Measurements from ENCODE around the gene DIS3L2. TPM values are rescaled to one million over a fixed set of nuclear protein-coding genes. Genes with fewer than 3 reads are reported as not detected.
"Not testable (repeated sequence)": the region's sequence is repeated elsewhere in the genome, so short reads cannot be mapped to it uniquely, and the experiment has no call there.

DIS3L2 gene
- total RNA-seq, 2 donors from 2014 or later: 39.5 to 42.4 TPM

- Mint-ChIP-seq H3K4me1 (no peaks in the 10 kb centered on the region), H3K27me3 (ENCODE audit: insufficient read depth) (no peaks in the 10 kb centered on the region), H3K27ac (no peak overlapping the region), H3K36me3 (ENCODE audit: low read depth) (no peaks in the 10 kb centered on the region), H3K9me3 (no peaks in the 10 kb centered on the region), H3K4me3 (no peak overlapping the region)
- H3K9ac ChIP-seq (ENCODE audit: extremely low read depth, low read length, poor library complexity, severe bottlenecking): no peak overlapping the region
- 82 to 87% methylated on average over 4 of the region's 10 CpGs for WGBS, 2 experiments (ENCODE audit: insufficient coverage in 1 of 2, insufficient read length in 1 of 2)
- no peaks in the 10 kb centered on the region for H3K36me3 ChIP-seq (ENCODE audit: control insufficient read depth, insufficient read depth, low read length)
- TF ChIP-seq CTCF (conservative IDR thresholded peaks at IDR 0.05): no peak
- no peaks in the 10 kb centered on the region for H3K27me3 ChIP-seq (ENCODE audit: control insufficient read depth, insufficient read depth, low read length, poor library complexity, severe bottlenecking)
- no peak overlapping the region for H3K27ac ChIP-seq (ENCODE audit: low read depth, low read length)
- no peaks in the 10 kb centered on the region for H3K9me3 ChIP-seq (ENCODE audit: control insufficient read depth, low read length)
- no peak overlapping the region for H3K4me3 ChIP-seq (ENCODE audit: low read length)
- H3K4me1 ChIP-seq (ENCODE audit: control insufficient read depth, insufficient read depth, low read length): no peaks in the 10 kb centered on the region
- no peak for DNase-seq
Measured at GRCh38 chr2:232332940-232333259, 371.4 kb downstream of the DIS3L2 start.

GRCh38 chr2:232333361-232334135 lies 372.0 kb downstream of the DIS3L2 start:
- Histone ChIP-seq H3K4me1 (ENCODE audit: control insufficient read depth, insufficient read depth, low read length) (no peaks in the 10 kb centered on the region), H3K27me3 (ENCODE audit: control insufficient read depth, insufficient read depth, low read length, poor library complexity, severe bottlenecking) (no peaks in the 10 kb centered on the region), H3K4me3 (ENCODE audit: low read length) (no peak overlapping the region), H3K9ac (ENCODE audit: extremely low read depth, low read length, poor library complexity, severe bottlenecking) (no peak overlapping the region), H3K9me3 (ENCODE audit: control insufficient read depth, low read length) (no peaks in the 10 kb centered on the region), H3K27ac (ENCODE audit: low read depth, low read length) (no peak overlapping the region), H3K36me3 (ENCODE audit: control insufficient read depth, insufficient read depth, low read length) (no peaks in the 10 kb centered on the region)
- H3K36me3 Mint-ChIP-seq (ENCODE audit: low read depth): no peaks in the 10 kb centered on the region
- 93 to 94% methylated on average over 21 to 28 of the region's 28 CpGs for WGBS, 2 experiments (ENCODE audit: insufficient coverage in 1 of 2, insufficient read length in 1 of 2)
- peak; percentile 86 for DNase-seq
- no peak overlapping the region for H3K27ac Mint-ChIP-seq
- no peaks in the 10 kb centered on the region for H3K4me1 Mint-ChIP-seq
- no peaks in the 10 kb centered on the region for H3K9me3 Mint-ChIP-seq
- no peaks in the 10 kb centered on the region for H3K27me3 Mint-ChIP-seq (ENCODE audit: insufficient read depth)
- TF ChIP-seq CTCF (conservative IDR thresholded peaks at IDR 0.05): peak; percentile 78
- no peak overlapping the region for H3K4me3 Mint-ChIP-seq

GRCh38 chr2:232334136-232334884 lies 372.8 kb downstream of the DIS3L2 start:
- DNase-seq; H3K9me3 Mint-ChIP-seq; H3K9ac ChIP-seq (ENCODE audit: extremely low read depth, low read length, poor library complexity, severe bottlenecking); H3K27me3 ChIP-seq (ENCODE audit: control insufficient read depth, insufficient read depth, low read length, poor library complexity, severe bottlenecking); H3K27me3 Mint-ChIP-seq (ENCODE audit: insufficient read depth); H3K36me3 Mint-ChIP-seq (ENCODE audit: low read depth); H3K4me3 Mint-ChIP-seq; H3K4me1 ChIP-seq (ENCODE audit: control insufficient read depth, insufficient read depth, low read length); H3K9me3 ChIP-seq (ENCODE audit: control insufficient read depth, low read length); H3K27ac ChIP-seq (ENCODE audit: low read depth, low read length); H3K4me1 Mint-ChIP-seq; H3K27ac Mint-ChIP-seq; H3K4me3 ChIP-seq (ENCODE audit: low read length); H3K36me3 ChIP-seq (ENCODE audit: control insufficient read depth, insufficient read depth, low read length): not testable (repeated sequence)
- 92 to 96% methylated on average over 5 to 27 of the region's 33 CpGs for WGBS, 2 experiments (ENCODE audit: insufficient coverage in 1 of 2, insufficient read length in 1 of 2)

GRCh38 chr2:232334885-232335205 lies 373.3 kb downstream of the DIS3L2 start:
- H3K36me3 ChIP-seq (ENCODE audit: control insufficient read depth, insufficient read depth, low read length); H3K4me3 Mint-ChIP-seq; H3K4me3 ChIP-seq (ENCODE audit: low read length); H3K4me1 ChIP-seq (ENCODE audit: control insufficient read depth, insufficient read depth, low read length); H3K36me3 Mint-ChIP-seq (ENCODE audit: low read depth); DNase-seq; H3K9me3 ChIP-seq (ENCODE audit: control insufficient read depth, low read length); H3K4me1 Mint-ChIP-seq; H3K27ac Mint-ChIP-seq; H3K27me3 Mint-ChIP-seq (ENCODE audit: insufficient read depth); H3K27me3 ChIP-seq (ENCODE audit: control insufficient read depth, insufficient read depth, low read length, poor library complexity, severe bottlenecking); H3K9ac ChIP-seq (ENCODE audit: extremely low read depth, low read length, poor library complexity, severe bottlenecking); H3K27ac ChIP-seq (ENCODE audit: low read depth, low read length); H3K9me3 Mint-ChIP-seq: not testable (repeated sequence)
- 87% methylated on average over 6 of the region's 6 CpGs; no CpG with 5 or more reads in 1 of the 2 experiments for WGBS, 2 experiments (ENCODE audit: insufficient coverage in 1 of 2, insufficient read length in 1 of 2)

Measured in endodermal cell (in vitro differentiated cells).